Heart left ventricle (tissue), 13 donors: ENCODE data around the gene KCNMB2.

Experiments used
- CTCF ChIP-seq, 12 donors: fragments of 200-600 bp; sonication (generic) in 4 of 12; IDR thresholded peaks; one replicate each; pipeline versions ENCODE4 v1.5.0 to v1.8.0; 2018 to 2022; ENCODE audit warnings: antibody characterized with exemption in 12 of 12, mild to moderate bottlenecking in 5 of 12
- POLR2A ChIP-seq, 2 donors: fragments of 450-650 bp; IDR thresholded peaks; one replicate each; pipeline ENCODE4 v1.6.1; 2017; ENCODE audit warnings: antibody characterized with exemption in 2 of 2, mild to moderate bottlenecking in 2 of 2, moderate library complexity in 2 of 2
- donor health status: ischemic (EF 13 %, LVEDD 7.1; RV severe dilation, severe dysfunction).
- donor health status: DM: no; HTN: yes; CAD: no.
- donor health status: DM: no; HTN: no; CAD: no.
- donor health status: ischemic (EF 25% LVEDD 6.9; RV normal size, moderate dysfunction).
- donor health status: ischemic (EF 25% LVEDD 5.7; RV mildly dilated, moderate dysfunction).
- donor health status: ischemic (EF 35%, LVEDD 5.7; RV mildly dilated, moderate dysfunction).
- donor health status: nonischemic (EF 11% LVEDD 7.7; RV severe dilation, severe dysfunction).
- donor health status: DM: yes; HTN: yes; CAD: no.
- donor health status: PGD.
- donor health status: ischemic (EF 29% LVEDD 5.4; RV normal size, mild dysfunction).
- donor health status: nonischemic (EF 23%, LVEDD 6.1; RV moderate dilation, normal function).

- TF ChIP-seq CTCF (IDR thresholded peaks at IDR 0.05) (no peak), POLR2A (IDR thresholded peaks at IDR 0.05) (no peak)
These were observed 266.9 kb downstream of the KCNMB2 start for GRCh38 chr3:178802993-178803693.
